Spleen (tissue), 7 donors: ENCODE data around the gene PTPRG.

Experiments
- CTCF ChIP-seq, 11 experiments: fragments of 200-600 bp in 7 of 11; fragments of 450-650 bp in 4 of 11; sonication (generic) in 4 of 11; IDR thresholded peaks in 8 of 11; conservative IDR thresholded peaks in 3 of 11; 1 replicate in 7 of 11; 2 replicates in 4 of 11; pipeline versions ENCODE4 v1.4.0 to v1.8.0; 2016 to 2021; ENCODE audit warnings: antibody characterized with exemption in 11 of 11, inconsistent platforms in 4 of 11, mild to moderate bottlenecking in 1 of 11
- POLR2A ChIP-seq, 3 donors: fragments of 450-650 bp; IDR thresholded peaks; one replicate each; pipeline ENCODE4 v1.5.1; 2017; ENCODE audit warnings: antibody characterized with exemption in 3 of 3, mild to moderate bottlenecking in 1 of 3
- donor health status: DM: no; HTN: no; CAD: no; lungs with moderate emphysema.
- donor health status: DM: no; HTN: no; CAD: no.
- donor health status: DM: no; HTN: no; CAD: no.

GRCh38 chr3:61897848-61898247 is 336.5 kb downstream of the PTPRG start:
- TF ChIP-seq CTCF (IDR thresholded peaks at IDR 0.05 in 8 of 11, conservative IDR thresholded peaks at IDR 0.05 in 3 of 11) (no peak), POLR2A (IDR thresholded peaks at IDR 0.05) (no peak)
